Gastroesophageal sphincter (tissue), 3 donors: Measurements from ENCODE around the gene RNF4.

ENCODE experiments used
- EP300 ChIP-seq: sonication (generic); formaldehyde crosslinking; IDR thresholded peaks from one replicate; pipeline ENCODE4 v1.6.1; 2017; ENCODE audit warnings: antibody characterized with exemption, mild to moderate bottlenecking
- POLR2A ChIP-seq, 2 donors: fragments of 450-650 bp; IDR thresholded peaks; one replicate each; pipeline ENCODE4 v1.6.1; 2017; ENCODE audit warnings: antibody characterized with exemption in 2 of 2, mild to moderate bottlenecking in 2 of 2, moderate library complexity in 1 of 2
- POLR2AphosphoS5 ChIP-seq: sonication (generic); formaldehyde crosslinking; IDR thresholded peaks from one replicate; pipeline ENCODE4 v1.6.1; 2017; ENCODE audit warnings: antibody characterized with exemption
- TF ChIP-seq, protein P1 (sequence below), 4 experiments: fragments of 200-600 bp in 2 of 4; fragments of 450-650 bp in 2 of 4; sonication (generic) in 1 of 4; IDR thresholded peaks; one replicate each; pipeline ENCODE4 v1.5.1; 2017 to 2019; ENCODE audit warnings: antibody characterized with exemption in 4 of 4, mild to moderate bottlenecking in 2 of 4, moderate library complexity in 2 of 4

GRCh38 chr4:2501034-2501594, 32.2 kb downstream of the RNF4 start:
- TF ChIP-seq, protein P1, sequence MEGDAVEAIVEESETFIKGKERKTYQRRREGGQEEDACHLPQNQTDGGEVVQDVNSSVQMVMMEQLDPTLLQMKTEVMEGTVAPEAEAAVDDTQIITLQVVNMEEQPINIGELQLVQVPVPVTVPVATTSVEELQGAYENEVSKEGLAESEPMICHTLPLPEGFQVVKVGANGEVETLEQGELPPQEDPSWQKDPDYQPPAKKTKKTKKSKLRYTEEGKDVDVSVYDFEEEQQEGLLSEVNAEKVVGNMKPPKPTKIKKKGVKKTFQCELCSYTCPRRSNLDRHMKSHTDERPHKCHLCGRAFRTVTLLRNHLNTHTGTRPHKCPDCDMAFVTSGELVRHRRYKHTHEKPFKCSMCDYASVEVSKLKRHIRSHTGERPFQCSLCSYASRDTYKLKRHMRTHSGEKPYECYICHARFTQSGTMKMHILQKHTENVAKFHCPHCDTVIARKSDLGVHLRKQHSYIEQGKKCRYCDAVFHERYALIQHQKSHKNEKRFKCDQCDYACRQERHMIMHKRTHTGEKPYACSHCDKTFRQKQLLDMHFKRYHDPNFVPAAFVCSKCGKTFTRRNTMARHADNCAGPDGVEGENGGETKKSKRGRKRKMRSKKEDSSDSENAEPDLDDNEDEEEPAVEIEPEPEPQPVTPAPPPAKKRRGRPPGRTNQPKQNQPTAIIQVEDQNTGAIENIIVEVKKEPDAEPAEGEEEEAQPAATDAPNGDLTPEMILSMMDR (IDR thresholded peaks at IDR 0.05), result no peak
- TF ChIP-seq EP300 (no peak), POLR2A (IDR thresholded peaks at IDR 0.05) (no peak), POLR2AphosphoS5 (no peak)
